Myocyte (in vitro differentiated cells): Measurements from ENCODE around the gene GPR42. TPM values are rescaled to one million over a fixed set of nuclear protein-coding genes. Genes with fewer than 3 reads are reported as not detected.
"Not testable (repeated sequence)": the region's sequence is repeated elsewhere in the genome, so short reads cannot be mapped to it uniquely, and the experiment has no call there.

Source experiments
- DNase-seq: peaks from one replicate; pipeline ENCODE4 v3.0.0-alpha.2; 2012; ENCODE audit warnings: low read depth
- total RNA-seq: library from RNA; depleted of rRNA; stranded (reverse); fragments of >200 nt; gene quantifications from 2 replicates; pipeline ENCODE4 v1.2.3, GENCODE V29; 2014

GPR42 gene
- total RNA-seq, 1 donor from 2014 or later = not detected

DNA sequence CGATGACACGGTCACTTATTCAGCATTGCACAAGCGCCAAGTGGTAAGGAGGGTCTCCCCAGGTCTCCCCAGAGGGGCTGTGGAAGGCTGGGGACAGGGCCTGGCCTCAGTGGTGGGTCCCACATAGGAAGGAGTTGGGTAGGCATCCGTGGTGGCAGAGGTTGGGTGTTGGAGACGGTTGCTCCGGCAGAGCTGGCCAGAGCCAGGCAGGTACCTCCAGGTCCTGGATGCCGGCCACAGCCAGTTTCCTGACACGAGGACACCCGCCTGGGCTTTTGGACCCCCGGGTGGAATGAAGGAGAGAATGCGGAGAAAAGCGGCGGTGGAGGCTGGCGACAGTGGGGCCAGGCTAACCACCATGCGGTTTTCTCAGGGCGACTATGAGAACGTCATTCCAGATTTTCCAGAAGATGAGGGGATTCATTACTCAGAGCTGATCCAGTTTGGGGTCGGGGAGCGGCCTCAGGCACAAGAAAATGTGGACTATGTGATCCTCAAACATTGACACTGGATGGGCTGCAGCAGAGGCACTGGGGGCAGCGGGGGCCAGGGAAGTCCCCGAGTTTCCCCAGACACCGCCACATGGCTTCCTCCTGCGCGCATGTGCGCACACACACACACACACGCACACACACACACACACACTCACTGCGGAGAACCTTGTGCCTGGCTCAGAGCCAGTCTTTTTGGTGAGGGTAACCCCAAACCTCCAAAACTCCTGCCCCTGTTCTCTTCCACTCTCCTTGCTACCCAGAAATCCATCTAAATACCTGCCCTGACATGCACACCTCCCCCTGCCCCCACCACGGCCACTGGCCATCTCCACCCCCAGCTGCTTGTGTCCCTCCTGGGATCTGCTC, 24.4 kb upstream of the GPR42 start:
- DNase-seq = no peak

DNA sequence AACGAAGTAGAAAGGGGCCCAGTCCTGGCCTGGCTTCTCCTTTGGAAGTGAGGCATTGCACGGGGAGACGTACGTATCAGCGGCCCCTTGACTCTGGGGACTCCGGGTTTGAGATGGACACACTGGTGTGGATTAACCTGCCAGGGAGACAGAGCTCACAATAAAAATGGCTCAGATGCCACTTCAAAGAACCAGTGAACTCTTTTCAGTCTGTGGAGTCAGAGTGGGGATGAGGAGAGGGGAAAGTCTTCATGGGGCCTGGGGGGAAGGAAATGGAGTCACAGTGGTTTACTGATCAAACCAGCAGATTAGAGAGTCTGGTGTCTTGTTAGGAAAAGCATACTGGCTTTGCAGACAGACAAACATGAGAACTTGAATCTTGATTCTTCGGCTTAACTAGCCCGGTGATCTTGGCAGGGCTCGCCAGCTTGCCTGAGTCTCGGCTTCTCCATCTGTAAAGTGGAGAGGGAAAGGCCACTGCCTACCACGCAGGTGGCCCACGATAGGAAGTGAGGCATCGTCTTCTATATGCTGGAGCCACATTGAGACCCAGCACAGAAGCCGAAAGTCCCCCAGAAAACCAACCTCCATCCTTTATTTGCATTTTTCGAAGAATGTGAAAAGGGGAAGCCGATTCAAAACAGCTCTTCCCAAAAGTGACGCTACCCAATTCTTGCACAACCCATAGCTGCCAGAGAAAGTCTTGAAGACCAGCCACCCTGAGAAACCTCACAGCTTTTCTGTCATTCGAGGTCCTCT, 23.5 kb upstream of the GPR42 start, which contains the start of gene FFAR1:
TSS of gene FFAR1 (plus strand) at position 732 of the 759 bp plus-strand sequence. CDS start 3,650 bp downstream, outside the sequence.
- DNase-seq = no peak

DNA sequence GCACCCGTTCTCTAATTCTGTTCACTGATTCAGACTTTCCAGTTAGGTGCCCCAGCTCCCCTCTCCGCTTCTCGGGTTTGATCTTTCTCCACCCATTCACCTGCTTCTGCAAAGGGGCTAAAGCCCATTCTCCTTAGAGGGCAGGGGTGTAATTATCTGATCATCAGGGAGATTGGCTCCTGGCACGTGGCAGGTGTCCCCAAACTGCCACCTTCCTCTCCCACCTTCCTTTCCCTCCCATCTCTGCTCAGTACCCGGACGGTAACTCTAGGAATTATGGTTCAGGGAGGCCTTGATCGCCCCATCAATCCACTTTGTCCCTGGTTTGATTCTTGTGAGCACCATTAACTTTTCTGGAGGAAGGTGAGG, 23.0 kb upstream of the GPR42 start:
- DNase-seq = no peak

DNA sequence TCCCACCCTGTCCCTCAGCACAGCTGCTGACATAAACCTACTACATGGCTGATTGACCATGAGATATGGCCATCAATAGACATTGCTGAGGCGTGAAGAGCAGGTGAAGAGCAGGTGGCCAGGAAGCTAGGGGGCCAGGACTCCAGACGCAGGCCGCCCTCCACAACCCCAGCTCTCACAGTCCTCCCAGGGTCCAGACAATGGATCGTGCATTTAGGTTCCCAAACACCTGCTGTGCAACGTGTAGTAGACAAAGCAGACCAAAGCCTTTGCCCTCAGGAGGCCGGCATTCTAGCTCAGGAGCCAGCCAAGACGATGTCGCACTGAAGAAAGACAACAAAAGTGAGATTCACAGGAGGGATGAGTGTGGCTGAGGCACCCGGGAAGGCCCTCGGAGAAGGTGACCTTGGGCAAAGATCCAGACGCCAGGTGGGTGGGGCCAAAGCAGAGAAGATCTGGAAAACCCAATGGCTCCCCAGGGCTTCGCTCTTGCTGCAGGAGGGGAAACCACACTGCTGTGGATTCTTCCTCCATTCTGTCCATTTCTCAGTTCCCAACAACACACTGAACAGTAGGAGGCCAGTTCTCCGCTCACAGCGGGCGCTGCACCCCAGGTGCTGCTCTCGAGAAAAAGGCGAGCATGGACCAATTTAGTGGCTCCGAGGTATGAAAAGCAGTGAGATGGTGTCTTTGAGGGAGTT, 21.8 kb upstream of the GPR42 start:
- no peak for DNase-seq

DNA sequence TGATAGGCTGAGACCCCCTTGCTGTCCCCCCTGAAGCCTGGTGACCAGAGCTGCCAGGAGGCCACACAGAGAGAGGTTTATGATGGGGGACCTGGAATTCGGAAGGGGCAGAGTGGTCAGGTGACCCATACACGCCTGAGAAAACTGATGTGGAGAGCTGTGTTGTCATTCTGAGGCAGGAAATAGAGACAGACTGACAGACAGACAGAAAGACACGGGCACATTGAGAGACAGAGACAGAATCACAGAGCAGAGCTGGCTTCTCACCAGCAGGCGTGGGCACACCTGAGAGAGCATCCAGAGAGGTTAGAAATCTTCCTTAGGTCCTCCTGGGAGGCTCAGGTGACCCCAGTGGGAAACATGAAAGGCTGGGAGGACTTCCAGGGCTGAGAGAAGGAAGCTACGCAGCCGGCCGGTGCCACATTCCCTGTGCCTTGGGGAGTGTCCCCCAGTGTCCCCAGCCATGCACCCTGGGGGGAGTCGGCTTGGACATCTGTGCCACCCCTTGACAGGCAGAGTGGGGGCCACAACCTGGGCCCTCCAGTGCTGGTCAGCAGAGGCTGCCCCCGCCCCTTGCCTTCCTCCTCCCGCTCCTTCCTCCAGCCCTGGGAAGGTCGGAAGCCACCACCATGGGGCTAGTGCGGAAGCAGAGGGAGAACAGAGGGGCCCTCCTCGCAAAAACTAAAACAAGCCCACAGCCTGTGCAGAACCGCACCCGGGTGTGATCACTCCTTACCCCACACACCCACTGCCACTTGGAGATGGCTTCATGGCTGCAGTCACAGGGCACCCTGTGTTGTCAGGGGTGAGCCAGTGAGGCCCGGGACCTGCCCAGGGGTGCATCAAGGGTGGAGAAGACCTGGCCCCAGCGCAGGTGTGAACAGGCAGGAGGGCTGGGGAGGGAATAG, 21.0 kb upstream of the GPR42 start:
- DNase-seq = no peak

DNA sequence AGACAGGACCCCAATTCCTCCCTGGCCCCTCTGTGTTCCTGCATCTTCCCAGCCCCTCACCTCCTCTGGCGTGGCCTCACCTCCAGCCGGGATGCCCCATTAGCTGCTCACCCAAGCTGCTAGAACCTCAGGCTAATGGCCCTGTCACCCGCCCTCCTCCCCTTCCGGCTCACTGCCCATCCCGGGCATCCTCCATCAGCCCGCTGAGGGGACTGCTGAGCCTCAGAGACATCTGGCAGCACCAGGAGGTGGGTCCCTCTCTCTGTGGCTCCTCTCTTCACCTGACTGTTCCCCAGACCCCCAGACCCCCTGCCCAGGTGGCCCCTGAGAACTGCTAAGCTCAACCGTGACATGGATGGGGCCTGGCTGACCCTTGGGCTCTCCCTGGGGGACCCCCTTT, 20.3 kb upstream of the GPR42 start:
- no peak for DNase-seq

DNA sequence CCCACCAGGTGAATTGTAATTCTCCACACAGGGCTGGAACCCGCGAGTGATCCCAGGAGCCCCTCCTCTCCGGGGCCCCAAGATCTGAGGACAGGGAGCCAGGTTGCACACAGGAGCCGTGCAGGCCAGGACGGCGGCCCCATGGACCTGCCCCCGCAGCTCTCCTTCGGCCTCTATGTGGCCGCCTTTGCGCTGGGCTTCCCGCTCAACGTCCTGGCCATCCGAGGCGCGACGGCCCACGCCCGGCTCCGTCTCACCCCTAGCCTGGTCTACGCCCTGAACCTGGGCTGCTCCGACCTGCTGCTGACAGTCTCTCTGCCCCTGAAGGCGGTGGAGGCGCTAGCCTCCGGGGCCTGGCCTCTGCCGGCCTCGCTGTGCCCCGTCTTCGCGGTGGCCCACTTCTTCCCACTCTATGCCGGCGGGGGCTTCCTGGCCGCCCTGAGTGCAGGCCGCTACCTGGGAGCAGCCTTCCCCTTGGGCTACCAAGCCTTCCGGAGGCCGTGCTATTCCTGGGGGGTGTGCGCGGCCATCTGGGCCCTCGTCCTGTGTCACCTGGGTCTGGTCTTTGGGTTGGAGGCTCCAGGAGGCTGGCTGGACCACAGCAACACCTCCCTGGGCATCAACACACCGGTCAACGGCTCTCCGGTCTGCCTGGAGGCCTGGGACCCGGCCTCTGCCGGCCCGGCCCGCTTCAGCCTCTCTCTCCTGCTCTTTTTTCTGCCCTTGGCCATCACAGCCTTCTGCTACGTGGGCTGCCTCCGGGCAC, 19.3 kb upstream of the GPR42 start:
- no peak for DNase-seq

DNA sequence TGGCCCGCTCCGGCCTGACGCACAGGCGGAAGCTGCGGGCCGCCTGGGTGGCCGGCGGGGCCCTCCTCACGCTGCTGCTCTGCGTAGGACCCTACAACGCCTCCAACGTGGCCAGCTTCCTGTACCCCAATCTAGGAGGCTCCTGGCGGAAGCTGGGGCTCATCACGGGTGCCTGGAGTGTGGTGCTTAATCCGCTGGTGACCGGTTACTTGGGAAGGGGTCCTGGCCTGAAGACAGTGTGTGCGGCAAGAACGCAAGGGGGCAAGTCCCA, 18.8 kb upstream of the GPR42 start:
- no peak for DNase-seq

DNA sequence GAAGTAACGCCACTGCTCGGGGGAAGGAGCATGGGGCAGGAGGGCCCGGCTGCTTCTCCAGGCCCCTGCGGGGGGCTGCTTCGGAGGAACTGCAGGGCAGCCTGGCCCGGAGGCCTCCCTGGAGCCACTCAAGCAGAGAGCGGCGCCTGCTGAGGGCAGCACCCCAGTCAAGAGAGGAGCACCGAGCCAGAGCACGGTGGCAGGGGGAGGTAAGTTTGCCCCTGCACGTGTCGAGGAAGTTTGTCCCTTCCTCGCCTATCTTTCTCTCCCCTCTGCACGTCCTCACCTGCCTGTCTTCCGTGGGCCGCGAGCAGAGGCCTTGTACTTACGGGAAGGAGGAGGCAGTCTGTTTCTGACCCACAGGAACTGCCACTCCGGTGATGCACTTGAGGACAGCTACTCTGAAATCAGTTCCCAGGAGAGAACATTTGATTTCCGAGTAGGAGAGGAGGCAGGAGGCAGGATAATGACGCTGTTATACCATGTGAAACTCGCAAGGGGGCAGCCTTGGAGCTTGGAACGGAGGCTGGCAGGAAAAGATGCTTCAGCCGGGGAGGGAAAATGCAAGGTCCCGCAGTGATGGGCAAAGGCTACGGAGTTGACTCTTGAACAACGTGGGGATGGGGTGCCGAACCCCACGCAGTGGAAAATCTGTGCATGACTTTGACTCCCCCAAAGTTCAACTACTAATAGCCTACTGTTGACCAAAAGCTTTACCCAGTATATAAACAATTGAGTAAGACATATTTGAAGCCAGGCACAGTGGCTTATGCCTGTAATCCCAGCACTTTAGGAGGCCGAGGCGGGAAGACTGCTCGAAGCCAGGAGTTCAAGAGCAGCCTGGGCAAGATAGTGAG, 18.2 kb upstream of the GPR42 start:
- DNase-seq = peak; percentile 69

DNA sequence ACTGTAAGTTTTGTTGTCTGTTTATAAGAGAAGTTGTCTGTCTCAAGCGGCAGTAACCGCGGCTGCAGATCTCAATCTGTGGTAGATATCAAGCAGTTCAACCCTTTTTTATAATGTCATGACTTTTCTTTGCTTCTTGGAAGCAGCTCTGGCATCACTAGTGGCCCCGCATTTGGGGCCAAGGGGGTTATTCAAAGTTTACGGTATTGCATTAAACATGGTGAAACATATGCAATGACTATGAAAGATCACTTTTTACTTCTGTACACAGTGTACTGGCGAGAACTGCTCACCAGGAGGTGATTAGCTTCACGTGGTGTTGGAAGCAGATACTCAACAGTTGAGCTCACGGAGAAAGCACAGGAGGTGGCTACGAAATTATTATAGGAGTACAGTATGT, 17.2 kb upstream of the GPR42 start:
- no peak for DNase-seq

DNA sequence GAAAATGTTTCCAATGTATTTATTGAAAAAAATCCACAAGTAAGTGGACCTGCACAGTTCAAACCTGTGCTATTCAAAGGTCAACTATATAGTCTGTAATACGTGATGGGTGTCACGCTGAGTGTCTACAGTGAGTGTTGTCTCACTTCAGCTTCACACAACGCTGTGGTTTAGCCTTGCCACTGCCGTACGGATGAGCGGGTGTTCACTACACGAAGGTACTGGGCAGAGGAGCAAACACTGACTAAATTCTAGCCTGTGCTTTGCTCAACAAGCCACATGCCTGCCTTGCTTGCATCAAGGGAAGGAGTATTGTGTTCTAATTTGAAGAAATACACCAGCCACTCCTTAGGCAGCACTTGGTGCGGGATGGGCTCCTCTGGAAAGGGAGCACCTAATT, 16.0 kb upstream of the GPR42 start:
- DNase-seq = no peak

DNA sequence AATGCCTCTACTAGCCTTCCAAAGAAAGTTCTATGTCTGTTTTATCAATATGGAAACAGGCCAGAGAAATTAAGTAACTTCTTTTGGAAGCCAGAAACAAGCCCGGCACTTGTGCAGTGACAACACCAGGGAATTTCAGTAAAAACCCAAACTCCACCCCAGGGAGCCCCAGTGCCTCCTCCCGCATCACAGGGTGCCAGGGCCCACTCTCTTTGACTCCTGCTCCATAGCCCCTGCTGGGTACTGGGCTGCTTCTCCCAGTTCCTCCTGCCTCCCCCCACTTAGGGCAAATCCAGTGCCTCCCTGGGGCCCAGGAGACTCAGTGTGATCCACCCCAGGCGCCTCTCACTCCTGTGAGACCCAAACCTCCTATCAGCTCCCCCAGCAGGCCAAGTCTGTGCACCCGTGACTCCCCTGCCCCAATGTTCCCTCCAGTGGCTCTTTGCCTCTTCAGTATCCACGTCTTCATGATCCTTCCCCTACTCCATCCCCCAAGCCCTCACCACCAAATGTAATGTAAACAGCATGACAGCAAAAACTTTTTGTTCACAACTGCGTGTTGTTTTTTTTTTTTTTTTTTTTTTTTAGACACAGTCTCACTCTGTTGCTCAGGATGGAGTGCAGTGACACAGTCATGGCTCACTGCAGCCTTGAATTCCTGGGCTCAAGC, 14.9 kb upstream of the GPR42 start:
- DNase-seq = no peak

DNA sequence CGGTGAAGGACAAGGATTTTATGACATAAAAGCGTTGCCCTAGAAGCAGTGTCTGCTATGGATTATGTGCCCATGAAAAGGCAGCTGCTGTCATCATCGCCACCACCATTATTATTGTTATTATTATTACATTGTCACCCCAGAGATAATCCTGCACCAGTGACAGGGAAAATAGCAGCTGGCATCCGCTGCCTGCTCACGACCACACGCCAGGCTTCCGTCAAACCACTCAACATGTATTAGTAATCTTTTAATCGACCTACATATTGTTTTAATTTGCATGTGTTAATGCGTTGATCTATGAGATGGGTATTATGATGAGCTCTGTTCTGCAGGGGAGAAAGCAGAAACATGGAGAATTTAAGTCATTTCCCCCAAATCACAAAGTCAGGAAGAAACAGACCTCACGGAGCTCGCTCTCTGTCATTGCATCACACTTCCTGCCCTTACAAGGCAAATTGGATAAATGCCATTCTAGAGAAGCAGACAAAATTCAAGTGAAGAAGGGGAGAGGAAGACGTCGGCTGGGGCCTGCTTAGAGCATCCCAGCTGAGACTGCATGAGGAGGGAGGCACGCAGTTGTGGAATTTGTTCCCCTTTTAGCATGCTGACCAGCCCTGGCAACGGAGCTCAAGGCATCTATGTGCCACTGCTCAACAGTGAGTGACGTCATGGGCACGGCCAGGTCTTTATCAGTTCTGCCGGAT, 12.8 kb upstream of the GPR42 start, which contains the start of gene FFAR3:
TSS of gene FFAR3 (plus strand) at position 594 of the 707 bp plus-strand sequence. CDS start 431 bp downstream, outside the sequence.
- DNase-seq = peak; percentile 3

DNA sequence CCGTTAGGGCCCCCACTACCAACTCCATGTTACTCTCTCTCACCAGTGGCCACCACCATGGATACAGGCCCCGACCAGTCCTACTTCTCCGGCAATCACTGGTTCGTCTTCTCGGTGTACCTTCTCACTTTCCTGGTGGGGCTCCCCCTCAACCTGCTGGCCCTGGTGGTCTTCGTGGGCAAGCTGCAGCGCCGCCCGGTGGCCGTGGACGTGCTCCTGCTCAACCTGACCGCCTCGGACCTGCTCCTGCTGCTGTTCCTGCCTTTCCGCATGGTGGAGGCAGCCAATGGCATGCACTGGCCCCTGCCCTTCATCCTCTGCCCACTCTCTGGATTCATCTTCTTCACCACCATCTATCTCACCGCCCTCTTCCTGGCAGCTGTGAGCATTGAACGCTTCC, 12.0 kb upstream of the GPR42 start:
- not testable (repeated sequence) for DNase-seq

DNA sequence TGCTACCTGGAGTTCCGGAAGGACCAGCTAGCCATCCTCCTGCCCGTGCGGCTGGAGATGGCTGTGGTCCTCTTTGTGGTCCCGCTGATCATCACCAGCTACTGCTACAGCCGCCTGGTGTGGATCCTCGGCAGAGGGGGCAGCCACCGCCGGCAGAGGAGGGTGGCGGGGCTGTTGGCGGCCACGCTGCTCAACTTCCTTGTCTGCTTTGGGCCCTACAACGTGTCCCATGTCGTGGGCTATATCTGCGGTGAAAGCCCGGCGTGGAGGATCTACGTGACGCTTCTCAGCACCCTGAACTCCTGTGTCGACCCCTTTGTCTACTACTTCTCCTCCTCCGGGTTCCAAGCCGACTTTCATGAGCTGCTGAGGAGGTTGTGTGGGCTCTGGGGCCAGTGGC, 11.5 kb upstream of the GPR42 start:
- DNase-seq = not testable (repeated sequence)

DNA sequence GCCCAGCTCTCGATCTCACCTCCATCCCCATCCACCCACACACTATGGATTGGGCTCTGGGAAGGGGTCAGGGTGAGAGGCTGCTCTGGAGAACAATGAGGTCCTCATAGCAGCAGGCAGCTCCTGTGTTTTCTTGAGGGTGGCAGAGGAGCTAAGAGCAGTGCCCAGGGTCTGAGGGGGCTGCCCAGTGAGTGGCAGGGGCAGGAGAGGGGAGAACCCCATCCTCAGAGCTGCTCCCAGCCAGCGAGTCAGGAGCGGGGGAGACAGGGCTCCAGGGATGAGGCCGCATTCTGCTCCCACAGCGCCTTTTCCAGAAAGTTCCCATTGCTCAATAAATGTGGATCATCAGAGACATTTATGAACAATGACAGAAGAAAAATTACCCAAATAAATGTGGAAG, 10.8 kb upstream of the GPR42 start:
- DNase-seq = not testable (repeated sequence)

DNA sequence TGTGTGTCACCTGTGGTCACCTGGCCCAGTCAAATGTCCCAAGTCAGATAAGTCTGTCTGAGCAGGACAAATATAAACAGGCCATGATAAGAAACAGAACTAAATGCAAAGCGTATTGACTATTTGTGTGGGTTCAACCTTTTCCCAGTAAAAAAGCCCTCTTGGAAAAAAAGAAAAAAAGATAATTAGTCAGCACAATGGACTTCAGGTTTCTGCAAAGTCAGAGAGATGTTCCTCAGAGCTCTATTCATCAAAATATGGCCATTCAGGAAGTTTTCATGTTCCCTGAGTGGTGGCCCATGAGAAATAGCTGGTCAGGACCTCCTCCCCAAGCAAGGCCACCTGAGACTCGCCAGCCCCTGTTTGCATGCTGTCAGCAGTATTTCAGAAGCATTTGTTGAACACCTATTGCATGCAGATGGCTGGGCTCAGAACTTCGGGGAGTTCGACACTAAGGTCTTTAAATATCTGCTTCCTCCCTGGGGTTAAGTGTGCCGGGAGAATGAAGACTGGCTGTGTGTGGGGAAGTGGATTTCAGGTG, 9.9 kb upstream of the GPR42 start:
- DNase-seq = no peak
